ENCODE data around the gene RABEP1. TPM values are rescaled to one million over a fixed set of nuclear protein-coding genes. Genes with fewer than 3 reads are reported as not detected.

The RABEP1 gene
- total RNA-seq, 3 donors from 2014 or later (not counting 1 experiment from before 2014, with no cell fraction given), result 44.1 to 64.0 (median 44.2) TPM

DNA sequence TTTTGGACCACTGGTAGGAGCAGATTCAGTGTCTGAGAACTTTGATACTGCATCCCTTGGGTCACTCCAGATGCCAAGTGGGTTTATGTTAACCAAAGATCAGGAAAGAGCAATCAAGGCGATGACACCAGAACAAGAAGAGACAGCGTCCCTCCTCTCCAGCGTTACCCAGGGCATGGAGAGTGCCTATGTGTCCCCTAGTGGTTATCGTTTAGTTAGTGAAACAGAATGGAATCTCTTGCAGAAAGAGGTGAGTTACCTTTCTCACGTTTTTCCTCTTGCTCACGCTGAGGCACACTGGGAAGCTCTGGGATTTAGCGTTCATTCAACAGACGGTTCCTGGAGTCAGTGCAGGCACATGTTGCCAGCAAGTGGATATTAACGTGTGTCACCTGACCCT is 79.3 kb downstream of the RABEP1 start:
- Mint-ChIP-seq H3K4me3 (no peak overlapping the region), H3K4me1 (peaks cover 0 to 4% of the 10 kb centered on the region in 2 donors), H3K27ac (no peak overlapping the region), H3K9me3 (no peaks in the 10 kb centered on the region), H3K27me3 (ENCODE audit: low read depth in 2 of 2) (no peaks in the 10 kb centered on the region), H3K36me3 (peaks cover 18% of the 10 kb centered on the region)
- DNase-seq, result no peak
- no peak overlapping the region for H3K27ac ChIP-seq (ENCODE audit: low read length)
- TF ChIP-seq, protein P1, sequence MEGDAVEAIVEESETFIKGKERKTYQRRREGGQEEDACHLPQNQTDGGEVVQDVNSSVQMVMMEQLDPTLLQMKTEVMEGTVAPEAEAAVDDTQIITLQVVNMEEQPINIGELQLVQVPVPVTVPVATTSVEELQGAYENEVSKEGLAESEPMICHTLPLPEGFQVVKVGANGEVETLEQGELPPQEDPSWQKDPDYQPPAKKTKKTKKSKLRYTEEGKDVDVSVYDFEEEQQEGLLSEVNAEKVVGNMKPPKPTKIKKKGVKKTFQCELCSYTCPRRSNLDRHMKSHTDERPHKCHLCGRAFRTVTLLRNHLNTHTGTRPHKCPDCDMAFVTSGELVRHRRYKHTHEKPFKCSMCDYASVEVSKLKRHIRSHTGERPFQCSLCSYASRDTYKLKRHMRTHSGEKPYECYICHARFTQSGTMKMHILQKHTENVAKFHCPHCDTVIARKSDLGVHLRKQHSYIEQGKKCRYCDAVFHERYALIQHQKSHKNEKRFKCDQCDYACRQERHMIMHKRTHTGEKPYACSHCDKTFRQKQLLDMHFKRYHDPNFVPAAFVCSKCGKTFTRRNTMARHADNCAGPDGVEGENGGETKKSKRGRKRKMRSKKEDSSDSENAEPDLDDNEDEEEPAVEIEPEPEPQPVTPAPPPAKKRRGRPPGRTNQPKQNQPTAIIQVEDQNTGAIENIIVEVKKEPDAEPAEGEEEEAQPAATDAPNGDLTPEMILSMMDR (IDR thresholded peaks at IDR 0.05), result no peak
- intact Hi-C loops (cut with micrococcal nuclease), result no loop called here
- no peaks in the 10 kb centered on the region for H3K4me1 ChIP-seq (ENCODE audit: control insufficient read depth, insufficient read depth, low read length)
- peaks cover 58% of the 10 kb centered on the region for H3K36me3 ChIP-seq (ENCODE audit: control insufficient read depth, insufficient read depth, low read length)
- ATAC-seq, result no peak
- no peak overlapping the region for H3K4me3 ChIP-seq (ENCODE audit: low read length)
- 94% methylated on average over 9 of the region's 9 CpGs for WGBS (ENCODE audit: insufficient coverage)
- H3K27me3 ChIP-seq (ENCODE audit: control insufficient read depth, insufficient read depth, low read length), result no peaks in the 10 kb centered on the region
- H3K9me3 ChIP-seq (ENCODE audit: control insufficient read depth, insufficient read depth, low read length), result no peaks in the 10 kb centered on the region

DNA sequence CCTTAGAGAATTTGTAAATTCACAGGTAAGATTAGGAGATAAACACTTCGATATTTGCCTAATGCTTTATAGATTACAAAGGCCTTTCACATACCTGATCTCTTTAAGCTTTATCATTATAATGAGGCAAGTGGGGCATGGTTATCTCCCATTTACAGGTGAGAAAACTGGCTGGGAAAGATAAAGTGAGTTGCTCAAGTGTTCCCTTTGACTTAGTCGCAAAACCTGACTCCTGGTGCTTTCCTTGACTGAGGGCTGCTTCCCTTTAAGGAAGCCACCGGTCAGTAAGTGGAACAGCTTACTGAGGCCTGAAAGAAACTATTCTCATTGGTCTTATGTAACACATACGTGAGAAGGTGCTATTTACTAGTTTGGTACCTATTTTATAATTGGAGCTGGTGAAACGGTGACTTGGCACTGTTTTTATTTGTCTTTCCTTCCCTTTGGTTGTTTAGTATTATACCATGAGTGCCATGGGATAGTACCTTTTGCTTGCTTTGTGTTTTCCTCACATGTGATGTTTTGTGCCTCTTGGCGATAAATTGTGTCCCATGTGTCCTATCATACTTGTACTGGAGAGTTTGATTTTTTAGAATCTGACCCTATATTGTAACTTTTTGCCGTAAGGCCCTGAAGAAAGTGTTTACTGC is 80.2 kb downstream of the RABEP1 start:
- TF ChIP-seq, protein P1 (IDR thresholded peaks at IDR 0.05), result no peak
- no peak overlapping the region for H3K27ac ChIP-seq (ENCODE audit: low read length)
- H3K27me3 Mint-ChIP-seq (ENCODE audit: low read depth in 2 of 2), result no peaks in the 10 kb centered on the region
- H3K4me1 ChIP-seq (ENCODE audit: control insufficient read depth, insufficient read depth, low read length), result no peaks in the 10 kb centered on the region
- peaks cover 55% of the 10 kb centered on the region for H3K36me3 ChIP-seq (ENCODE audit: control insufficient read depth, insufficient read depth, low read length)
- H3K36me3 Mint-ChIP-seq, result peaks cover 18% of the 10 kb centered on the region
- no peak overlapping the region for H3K4me3 ChIP-seq (ENCODE audit: low read length)
- ATAC-seq (no peak), DNase-seq (no peak)
- H3K9me3 ChIP-seq (ENCODE audit: control insufficient read depth, insufficient read depth, low read length), result no peaks in the 10 kb centered on the region
- whole genome bisulfite sequencing (ENCODE audit: insufficient coverage), result 97% methylated on average over 6 of the region's 7 CpGs
- intact Hi-C loops (cut with micrococcal nuclease), result no loop called here
- no peaks in the 10 kb centered on the region for H3K27me3 ChIP-seq (ENCODE audit: control insufficient read depth, insufficient read depth, low read length)
- peaks cover 0 to 4% of the 10 kb centered on the region in 2 donors for H3K4me1 Mint-ChIP-seq
- no peak overlapping the region for H3K4me3 Mint-ChIP-seq
- H3K27ac Mint-ChIP-seq, result no peak overlapping the region
- H3K9me3 Mint-ChIP-seq, result no peaks in the 10 kb centered on the region

DNA sequence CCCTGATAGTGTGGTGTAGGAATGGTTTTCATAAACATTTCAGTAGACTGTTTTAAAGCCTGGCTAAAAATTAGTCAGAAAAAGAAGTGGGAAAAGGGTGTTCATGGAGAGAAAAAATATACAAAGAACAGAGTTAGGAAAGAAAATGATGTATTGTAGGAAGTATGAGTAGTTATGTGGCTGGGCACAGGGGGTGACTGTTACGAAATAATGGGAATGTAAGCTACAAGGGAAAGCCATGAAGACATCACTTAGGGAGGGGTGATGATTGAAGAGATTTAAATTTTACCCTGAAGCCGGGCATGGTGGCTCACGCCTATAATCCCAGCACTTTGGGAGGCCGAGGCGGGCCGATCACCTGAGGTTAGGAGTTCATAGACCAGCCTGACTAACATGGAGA is 82.1 kb downstream of the RABEP1 start:
- Mint-ChIP-seq H3K4me3 (no peak overlapping the region), H3K27ac (peak overlapping the region; percentile 5 to 7), H3K9me3 (no peaks in the 10 kb centered on the region), H3K27me3 (ENCODE audit: low read depth in 2 of 2) (no peaks in the 10 kb centered on the region), H3K4me1 (no peaks in the 10 kb centered on the region), H3K36me3 (peaks cover 18% of the 10 kb centered on the region)
- Histone ChIP-seq H3K9me3 (ENCODE audit: control insufficient read depth, insufficient read depth, low read length) (no peaks in the 10 kb centered on the region), H3K27me3 (ENCODE audit: control insufficient read depth, insufficient read depth, low read length) (no peaks in the 10 kb centered on the region), H3K27ac (ENCODE audit: low read length) (no peak overlapping the region), H3K4me1 (ENCODE audit: control insufficient read depth, insufficient read depth, low read length) (no peaks in the 10 kb centered on the region), H3K36me3 (ENCODE audit: control insufficient read depth, insufficient read depth, low read length) (peaks cover 61% of the 10 kb centered on the region), H3K4me3 (ENCODE audit: low read length) (no peak overlapping the region)
- ATAC-seq, result no peak
- TF ChIP-seq, protein P1 (IDR thresholded peaks at IDR 0.05), result no peak
- WGBS (ENCODE audit: insufficient coverage), result 97% methylated on average over 6 of the region's 6 CpGs
- intact Hi-C loops (cut with micrococcal nuclease), result no loop called here
- DNase-seq, result no peak

DNA sequence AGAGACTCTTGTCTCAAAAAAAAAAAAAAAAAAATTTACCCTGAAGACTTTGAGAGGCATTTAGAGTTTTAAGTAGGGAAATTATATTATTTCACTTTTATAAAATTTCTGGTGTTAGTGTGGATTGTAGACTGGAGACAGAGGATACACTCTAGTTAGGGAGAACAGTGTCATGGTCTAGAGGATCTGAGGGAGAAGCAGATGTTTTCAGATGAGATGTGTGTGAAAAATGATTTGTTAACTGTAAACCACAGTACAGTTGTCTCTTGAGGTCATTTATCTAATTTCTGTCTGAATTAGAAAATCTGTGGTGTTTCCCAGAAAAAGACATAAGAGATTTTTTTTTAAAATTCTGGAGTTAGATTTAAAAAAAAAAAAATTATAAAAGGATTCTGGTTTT is 82.6 kb downstream of the RABEP1 start:
- TF ChIP-seq, protein P1 (IDR thresholded peaks at IDR 0.05), result no peak
- Histone ChIP-seq H3K9me3 (ENCODE audit: control insufficient read depth, insufficient read depth, low read length) (no peaks in the 10 kb centered on the region), H3K27ac (ENCODE audit: low read length) (no peak overlapping the region), H3K4me3 (ENCODE audit: low read length) (no peak overlapping the region), H3K4me1 (ENCODE audit: control insufficient read depth, insufficient read depth, low read length) (no peaks in the 10 kb centered on the region), H3K36me3 (ENCODE audit: control insufficient read depth, insufficient read depth, low read length) (peaks cover 59% of the 10 kb centered on the region), H3K27me3 (ENCODE audit: control insufficient read depth, insufficient read depth, low read length) (no peaks in the 10 kb centered on the region)
- ATAC-seq (no peak), DNase-seq (no peak)
- no peaks in the 10 kb centered on the region for H3K4me1 Mint-ChIP-seq
- H3K27ac Mint-ChIP-seq, result no peak overlapping the region
- peaks cover 24% of the 10 kb centered on the region for H3K36me3 Mint-ChIP-seq
- no peak overlapping the region for H3K4me3 Mint-ChIP-seq
- no peaks in the 10 kb centered on the region for H3K27me3 Mint-ChIP-seq (ENCODE audit: low read depth in 2 of 2)
- intact Hi-C loops (cut with micrococcal nuclease), result no loop called here
- no peaks in the 10 kb centered on the region for H3K9me3 Mint-ChIP-seq

All from natural killer cell (primary cell).